Mesendoderm (in vitro differentiated cells): ENCODE data around the gene DAB2IP.
A peak's percentile ranks its signal among the peaks of the same experiment; 100 is the strongest.
"Not testable (repeated sequence)": the region's sequence is repeated elsewhere in the genome, so short reads cannot be mapped to it uniquely, and the experiment has no call there.

Experiments
- DNase-seq: peaks from one replicate; pipeline ENCODE4 v3.0.0; 2013
- H2AK5ac ChIP-seq: 2 replicates; pipeline ENCODE4 v1.6.1; 2013; ENCODE audit warnings: low read length, inconsistent platforms
- H2BK120ac ChIP-seq: 2 replicates; pipeline ENCODE4 v1.6.1; 2013; ENCODE audit warnings: low read depth, mild to moderate bottlenecking, low read length, moderate library complexity, mixed read lengths
- H2BK15ac ChIP-seq: replicated peaks from 2 replicates; pipeline ENCODE4 v1.6.1; 2013; ENCODE audit warnings: low read depth, mild to moderate bottlenecking, moderate library complexity
- H2BK5ac ChIP-seq: 2 replicates; pipeline ENCODE4 v1.6.1; 2013; ENCODE audit warnings: low read length, inconsistent platforms
- H3K18ac ChIP-seq: 2 replicates; pipeline ENCODE4 v1.6.1; 2013; ENCODE audit warnings: mild to moderate bottlenecking, low read length, mixed read lengths
- H3K23ac ChIP-seq: one replicate; pipeline ENCODE4 v1.6.1; 2013; ENCODE audit warnings: low read length
- H3K27ac ChIP-seq: 2 replicates; pipeline ENCODE4 v1.5.1; 2013; ENCODE audit warnings: low read depth, mild to moderate bottlenecking, inconsistent platforms, low read length, moderate library complexity
- H3K27me3 ChIP-seq: 2 replicates; pipeline ENCODE4 v1.6.1; 2013; ENCODE audit warnings: low read length, control low read depth, mild to moderate bottlenecking, inconsistent platforms; ENCODE audit not compliant: insufficient read depth, poor library complexity
- H3K36me3 ChIP-seq: 2 replicates; pipeline ENCODE4 v1.6.1; 2013; ENCODE audit warnings: low read length, inconsistent platforms; ENCODE audit not compliant: control insufficient read depth, insufficient read depth
- H3K4ac ChIP-seq: one replicate; pipeline ENCODE4 v1.6.1; 2013; ENCODE audit warnings: low read depth, mild to moderate bottlenecking, low read length, moderate library complexity
- H3K4me1 ChIP-seq: 2 replicates; pipeline ENCODE4 v1.6.1; 2013; ENCODE audit warnings: low read depth, low read length, inconsistent platforms; ENCODE audit not compliant: control insufficient read depth
- H3K4me2 ChIP-seq: 2 replicates; pipeline ENCODE4 v1.6.1; 2013; ENCODE audit warnings: low read length
- H3K4me3 ChIP-seq: 2 replicates; pipeline ENCODE4 v1.5.1; 2013; ENCODE audit warnings: mild to moderate bottlenecking, low read length
- H3K56ac ChIP-seq: one replicate; pipeline ENCODE4 v1.6.1; 2013; ENCODE audit warnings: low read length
- H3K79me1 ChIP-seq: 2 replicates; pipeline ENCODE4 v1.6.1; 2013; ENCODE audit warnings: low read length, inconsistent platforms
- H3K79me2 ChIP-seq: 2 replicates; pipeline ENCODE4 v1.6.1; 2013; ENCODE audit warnings: mild to moderate bottlenecking, low read length; ENCODE audit not compliant: control insufficient read depth, insufficient read depth
- H3K9ac ChIP-seq: 2 replicates; pipeline ENCODE4 v1.6.1; 2013; ENCODE audit warnings: low read length, inconsistent platforms
- H4K5ac ChIP-seq: one replicate; pipeline ENCODE4 v1.6.1; 2013; ENCODE audit warnings: low read length
- H4K8ac ChIP-seq: one replicate; pipeline ENCODE4 v1.6.1; 2013; ENCODE audit warnings: low read depth, mild to moderate bottlenecking, control low read depth, low read length, moderate library complexity
- WGBS: extraction: QIAGEN DNeasy Blood & Tissue Kit; methylation state at CpG from one replicate; pipeline ENCODE4 v1.1.7; 2013; ENCODE audit warnings: low lambda C conversion rate, missing lambda C conversion rate; ENCODE audit not compliant: insufficient coverage; ENCODE audit errors: extremely low coverage; 5-methylcytosine and 5-hydroxymethylcytosine counted together

Gene DAB2IP

DNA sequence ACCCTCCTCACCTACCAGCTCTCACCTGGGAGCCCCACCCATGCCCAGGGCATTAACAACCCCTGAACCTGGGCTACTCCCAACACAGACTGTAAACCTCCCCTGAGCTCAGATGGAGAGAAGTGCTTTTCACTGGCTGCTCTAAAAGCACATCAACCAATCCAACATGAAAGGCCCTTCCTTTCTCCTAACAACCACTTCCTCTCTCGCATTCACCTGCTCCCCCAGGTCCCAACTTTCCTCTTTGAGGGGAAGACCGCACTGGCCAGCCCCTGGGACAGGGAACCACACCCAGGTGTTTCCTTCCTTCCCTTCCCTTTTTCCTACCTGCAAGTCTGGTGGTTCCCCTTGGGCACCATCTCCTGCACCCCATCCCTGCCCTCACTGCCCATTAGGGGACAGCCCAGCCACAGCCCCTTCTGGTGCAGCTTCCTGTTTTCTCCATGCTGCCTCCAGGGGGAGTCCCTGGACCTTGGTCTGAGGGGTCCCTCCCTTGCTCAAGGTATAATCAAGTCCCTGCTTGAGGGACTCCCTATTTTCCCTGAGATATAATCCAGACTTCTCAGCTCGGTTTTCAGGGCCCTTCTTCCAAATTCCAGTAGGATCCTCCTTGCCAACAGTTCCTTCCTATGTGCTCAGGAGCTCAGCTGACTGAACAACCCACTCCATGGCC lies 30.5 kb upstream of the DAB2IP start:
- Histone ChIP-seq H3K18ac (no peak overlapping the region), H2BK120ac (no peak overlapping the region), H3K4me3 (no peak overlapping the region), H3K4ac (no peak overlapping the region), H3K27ac (no peak overlapping the region), H3K56ac (peak overlapping the region; percentile 70), H2BK15ac (no peak overlapping the region), H3K4me1 (no peaks in the 10 kb centered on the region), H3K79me1 (no peaks in the 10 kb centered on the region), H3K9ac (no peak overlapping the region), H3K79me2 (no peaks in the 10 kb centered on the region), H4K8ac (no peak overlapping the region), H4K5ac (no peak overlapping the region), H3K27me3 (no peaks in the 10 kb centered on the region), H2BK5ac (no peak overlapping the region), H3K36me3 (no peaks in the 10 kb centered on the region), H3K23ac (no peak overlapping the region), H3K4me2 (no peak overlapping the region), H2AK5ac (no peak overlapping the region)
- peak; percentile 73 for DNase-seq
- WGBS, result no CpG with 5 or more reads among the region's 3 CpGs

DNA sequence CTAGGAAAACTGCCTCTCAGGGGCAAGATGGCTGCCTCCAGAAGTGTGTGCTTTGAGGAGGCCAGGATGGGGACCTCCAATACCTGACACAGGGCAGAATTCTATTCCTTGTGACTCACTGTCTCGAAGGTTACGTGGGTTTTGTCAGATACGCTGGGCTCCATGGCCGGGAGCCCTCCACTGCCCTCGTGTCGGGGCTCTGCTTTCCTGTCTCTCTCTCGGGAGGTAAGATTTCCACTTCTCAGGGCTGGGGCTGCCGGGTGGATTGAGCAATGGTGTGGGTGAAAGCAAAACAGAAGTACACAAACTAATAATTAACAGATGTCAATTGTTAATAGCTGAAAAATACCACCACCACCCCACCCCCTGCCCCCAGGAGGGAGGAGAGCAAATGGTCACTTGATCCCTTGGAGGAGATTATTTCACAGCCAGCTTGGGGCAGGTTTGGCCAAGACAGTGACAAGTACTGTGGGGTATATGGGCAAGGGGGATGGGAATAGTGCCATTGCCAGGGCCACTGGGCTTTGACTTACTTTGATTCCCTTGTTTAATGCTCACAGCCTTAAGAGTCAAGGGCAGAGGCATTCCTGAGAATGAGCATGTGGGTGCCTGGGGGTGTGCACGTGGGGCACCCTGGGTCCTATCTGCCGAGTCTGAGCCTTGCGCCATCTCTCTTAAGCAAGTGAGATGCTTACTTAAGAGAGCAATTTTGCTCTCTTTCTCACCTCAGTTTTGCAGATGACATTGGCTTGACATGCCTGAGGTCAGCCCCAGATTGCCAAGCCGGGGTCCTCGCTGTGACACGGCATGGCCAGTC lies 28.8 kb upstream of the DAB2IP start:
- Histone ChIP-seq H3K4me2 (no peak overlapping the region), H3K79me1 (no peaks in the 10 kb centered on the region), H3K56ac (no peak overlapping the region), H4K5ac (no peak overlapping the region), H2BK5ac (no peak overlapping the region), H3K4me3 (no peak overlapping the region), H3K27ac (no peak overlapping the region), H3K36me3 (no peaks in the 10 kb centered on the region), H2BK15ac (no peak overlapping the region), H3K27me3 (no peaks in the 10 kb centered on the region), H3K4ac (no peak overlapping the region), H3K23ac (no peak overlapping the region), H3K4me1 (no peaks in the 10 kb centered on the region), H3K9ac (no peak overlapping the region), H2AK5ac (no peak overlapping the region), H3K18ac (no peak overlapping the region), H4K8ac (no peak overlapping the region), H3K79me2 (no peaks in the 10 kb centered on the region), H2BK120ac (no peak overlapping the region)
- WGBS, result no CpG with 5 or more reads among the region's 14 CpGs
- DNase-seq, result no peak

DNA sequence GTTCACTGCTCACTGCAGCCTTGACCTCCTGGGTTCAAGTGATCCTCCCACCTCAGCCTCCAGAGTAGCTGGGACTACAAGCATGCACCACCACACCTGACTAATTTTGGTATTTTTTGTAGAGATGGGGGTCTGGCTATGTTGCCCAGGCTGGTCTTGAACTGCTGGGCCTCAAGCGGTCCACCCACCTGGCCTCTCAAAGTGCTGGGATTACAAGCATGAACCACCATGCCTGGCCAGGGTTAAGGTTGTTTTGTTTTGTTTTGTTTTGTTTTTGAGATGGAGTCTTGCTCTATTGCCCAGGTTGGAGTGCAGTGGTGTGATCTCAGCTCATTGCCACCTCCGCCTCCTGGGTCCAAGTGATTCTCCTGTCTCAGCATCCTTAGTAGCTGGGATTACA lies 28.0 kb upstream of the DAB2IP start:
- not testable (repeated sequence) for H3K27me3 ChIP-seq
- no CpG with 5 or more reads among the region's 2 CpGs for WGBS

GRCh38 chr9:121625590-121625989 lies 25.8 kb upstream of the DAB2IP start:
- no peak overlapping the region for H2AK5ac ChIP-seq
- H3K23ac ChIP-seq, result no peak overlapping the region
- H3K27me3 ChIP-seq, result no peaks in the 10 kb centered on the region
- H3K4me2 ChIP-seq, result no peak overlapping the region
- no peak overlapping the region for H3K4me3 ChIP-seq
- H2BK5ac ChIP-seq, result no peak overlapping the region
- no peak overlapping the region for H3K9ac ChIP-seq
- no peak overlapping the region for H2BK120ac ChIP-seq
- no peak for DNase-seq
- no peak overlapping the region for H3K56ac ChIP-seq
- no peaks in the 10 kb centered on the region for H3K79me2 ChIP-seq
- no peak overlapping the region for H4K5ac ChIP-seq
- H3K4me1 ChIP-seq, result no peaks in the 10 kb centered on the region
- H3K27ac ChIP-seq, result no peak overlapping the region
- no peak overlapping the region for H3K4ac ChIP-seq
- WGBS, result no CpG with 5 or more reads among the region's 3 CpGs
- H3K36me3 ChIP-seq, result no peaks in the 10 kb centered on the region
- H3K79me1 ChIP-seq, result no peaks in the 10 kb centered on the region
- no peak overlapping the region for H2BK15ac ChIP-seq
- no peak overlapping the region for H3K18ac ChIP-seq
- no peak overlapping the region for H4K8ac ChIP-seq

More for the DNA sequence above, 28.0 kb upstream of the DAB2IP start:
- H2BK5ac ChIP-seq, DNase-seq, H3K4ac ChIP-seq, H2AK5ac ChIP-seq, H3K9ac ChIP-seq, H2BK15ac ChIP-seq, H3K79me2 ChIP-seq, H3K56ac ChIP-seq, H3K18ac ChIP-seq, H3K4me1 ChIP-seq, H3K4me2 ChIP-seq, H2BK120ac ChIP-seq, H3K36me3 ChIP-seq, H3K4me3 ChIP-seq, H4K8ac ChIP-seq, H3K79me1 ChIP-seq, H4K5ac ChIP-seq, H3K27ac ChIP-seq, H3K23ac ChIP-seq: not testable (repeated sequence)

- Histone ChIP-seq H2BK5ac (no peak overlapping the region), H3K27me3 (no peaks in the 10 kb centered on the region), H3K36me3 (no peaks in the 10 kb centered on the region), H3K79me2 (no peaks in the 10 kb centered on the region), H3K56ac (no peak overlapping the region), H3K9ac (no peak overlapping the region), H3K27ac (no peak overlapping the region), H2BK15ac (no peak overlapping the region), H3K79me1 (no peaks in the 10 kb centered on the region), H3K18ac (no peak overlapping the region), H3K4me3 (no peak overlapping the region), H3K4me2 (no peak overlapping the region), H3K23ac (no peak overlapping the region), H3K4me1 (no peaks in the 10 kb centered on the region), H2BK120ac (no peak overlapping the region), H2AK5ac (no peak overlapping the region), H4K5ac (no peak overlapping the region), H4K8ac (no peak overlapping the region), H3K4ac (no peak overlapping the region)
- WGBS, result no CpG with 5 or more reads among the region's 4 CpGs
- DNase-seq, result no peak
Measured at GRCh38 chr9:121626012-121626411, 25.4 kb upstream of the DAB2IP start.
